ENCODE measurements around the gene RPTOR. TPM values are rescaled to one million over a fixed set of nuclear protein-coding genes. Genes with fewer than 3 reads are reported as not detected.

The RPTOR gene
- total RNA-seq, 1 experiment from 2014 or later: 58.0 TPM

- in situ Hi-C loops (cut with HindIII; ENCODE audit: low pct_unique_long_range_greater_than_20kb, low sequenced_read_pairs) (no loop called here), intact Hi-C loops (cut with micrococcal nuclease; ENCODE audit: unreplicated experiment) (no loop called here)
- H3K27me3 ChIP-seq (ENCODE audit: control insufficient read depth, insufficient read depth, low read length): no peaks in the 10 kb centered on the region
- no peak for DNase-seq (ENCODE audit: low read depth, low spot score)
- H3K4me3 ChIP-seq (ENCODE audit: low read depth in 2 of 2, low read length in 2 of 2): no peak overlapping the region
- ATAC-seq: no peak
- POLR2A ChIA-PET: no interaction called here
- H3K27ac ChIP-seq (ENCODE audit: low read length): no peak overlapping the region
- CTCF ChIA-PET: no interaction called here
- TF ChIP-seq POLR2AphosphoS5 (IDR thresholded peaks at IDR 0.05; ENCODE audit: low read depth, low read length) (no peak), TCF7L2 (IDR thresholded peaks at IDR 0.05; ENCODE audit: low read depth, low read length) (no peak), REST (IDR thresholded peaks at IDR 0.05; ENCODE audit: insufficient read depth in 1 of 2, low read depth in 2 of 2, low read length in 1 of 2) (no peak), SIN3A (IDR thresholded peaks at IDR 0.05; ENCODE audit: borderline replicate concordance, insufficient read depth, low read depth, low read length) (no peak)
- TF ChIP-seq, protein P1, sequence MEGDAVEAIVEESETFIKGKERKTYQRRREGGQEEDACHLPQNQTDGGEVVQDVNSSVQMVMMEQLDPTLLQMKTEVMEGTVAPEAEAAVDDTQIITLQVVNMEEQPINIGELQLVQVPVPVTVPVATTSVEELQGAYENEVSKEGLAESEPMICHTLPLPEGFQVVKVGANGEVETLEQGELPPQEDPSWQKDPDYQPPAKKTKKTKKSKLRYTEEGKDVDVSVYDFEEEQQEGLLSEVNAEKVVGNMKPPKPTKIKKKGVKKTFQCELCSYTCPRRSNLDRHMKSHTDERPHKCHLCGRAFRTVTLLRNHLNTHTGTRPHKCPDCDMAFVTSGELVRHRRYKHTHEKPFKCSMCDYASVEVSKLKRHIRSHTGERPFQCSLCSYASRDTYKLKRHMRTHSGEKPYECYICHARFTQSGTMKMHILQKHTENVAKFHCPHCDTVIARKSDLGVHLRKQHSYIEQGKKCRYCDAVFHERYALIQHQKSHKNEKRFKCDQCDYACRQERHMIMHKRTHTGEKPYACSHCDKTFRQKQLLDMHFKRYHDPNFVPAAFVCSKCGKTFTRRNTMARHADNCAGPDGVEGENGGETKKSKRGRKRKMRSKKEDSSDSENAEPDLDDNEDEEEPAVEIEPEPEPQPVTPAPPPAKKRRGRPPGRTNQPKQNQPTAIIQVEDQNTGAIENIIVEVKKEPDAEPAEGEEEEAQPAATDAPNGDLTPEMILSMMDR (IDR thresholded peaks at IDR 0.05): no peak
- BruUV-seq (replicated peaks): no TSS peak
- no peaks in the 10 kb centered on the region for H3K9me3 ChIP-seq (ENCODE audit: control insufficient read depth, insufficient read depth, low read depth, low read length)
- H3K36me3 ChIP-seq (ENCODE audit: control insufficient read depth, insufficient read depth, low read length): no peaks in the 10 kb centered on the region
- H3K4me1 ChIP-seq (ENCODE audit: control insufficient read depth, insufficient read depth, low read length): no peaks in the 10 kb centered on the region
Measured at GRCh38 chr17:80905586-80906230, 361.1 kb downstream of the RPTOR start.

- no peaks in the 10 kb centered on the region for H3K27me3 ChIP-seq (ENCODE audit: control insufficient read depth, insufficient read depth, low read length)
- H3K27ac ChIP-seq (ENCODE audit: low read length): no peak overlapping the region
- TF ChIP-seq TCF7L2 (IDR thresholded peaks at IDR 0.05; ENCODE audit: low read depth, low read length) (no peak), SIN3A (IDR thresholded peaks at IDR 0.05; ENCODE audit: borderline replicate concordance, insufficient read depth, low read depth, low read length) (no peak), POLR2AphosphoS5 (IDR thresholded peaks at IDR 0.05; ENCODE audit: low read depth, low read length) (no peak), REST (IDR thresholded peaks at IDR 0.05; ENCODE audit: insufficient read depth in 1 of 2, low read depth in 2 of 2, low read length in 1 of 2) (no peak)
- TF ChIP-seq, protein P1 (IDR thresholded peaks at IDR 0.05): no peak
- intact Hi-C loops (cut with micrococcal nuclease; ENCODE audit: unreplicated experiment): no loop called here
- CTCF ChIA-PET: interaction anchor here (0.6 kb wide), 1 partner anchor 396 kb away, joined by 5 read pairs; no protein-coding TSS in a partner anchor
- no peaks in the 10 kb centered on the region for H3K9me3 ChIP-seq (ENCODE audit: control insufficient read depth, insufficient read depth, low read depth, low read length)
- in situ Hi-C loops (cut with HindIII; ENCODE audit: low pct_unique_long_range_greater_than_20kb, low sequenced_read_pairs): no loop called here
- POLR2A ChIA-PET: no interaction called here
- H3K4me1 ChIP-seq (ENCODE audit: control insufficient read depth, insufficient read depth, low read length): no peaks in the 10 kb centered on the region
- DNase-seq (ENCODE audit: low read depth, low spot score) (no peak), ATAC-seq (0 out of 2 replicates have a peak, but pooled peaks have one; percentile 8)
- H3K36me3 ChIP-seq (ENCODE audit: control insufficient read depth, insufficient read depth, low read length): no peaks in the 10 kb centered on the region
- BruUV-seq (replicated peaks): no TSS peak
- no peak overlapping the region for H3K4me3 ChIP-seq (ENCODE audit: low read depth in 2 of 2, low read length in 2 of 2)
Measured at GRCh38 chr17:80906364-80907259, 362.0 kb downstream of the RPTOR start.
